HFF-Myc (cell line): ENCODE results near the gene TBC1D9B.

Source experiments
- DNase-seq: peaks from one replicate; pipeline ENCODE4 v3.0.0-alpha.2; 2011; ENCODE audit warnings: low read depth; ENCODE audit errors: extremely low read depth
- H3K4me3 ChIP-seq: replicated peaks from 2 replicates; pipeline ENCODE4 v1.5.1; 2011; ENCODE audit warnings: low read depth, mild to moderate bottlenecking, control low read depth, low read length
- CTCF ChIP-seq: IDR thresholded peaks from 2 replicates; pipeline ENCODE4 v1.5.1; 2012; ENCODE audit warnings: mild to moderate bottlenecking, low read depth, low read length, control low read depth; ENCODE audit errors: missing control alignments

The TBC1D9B gene

DNA sequence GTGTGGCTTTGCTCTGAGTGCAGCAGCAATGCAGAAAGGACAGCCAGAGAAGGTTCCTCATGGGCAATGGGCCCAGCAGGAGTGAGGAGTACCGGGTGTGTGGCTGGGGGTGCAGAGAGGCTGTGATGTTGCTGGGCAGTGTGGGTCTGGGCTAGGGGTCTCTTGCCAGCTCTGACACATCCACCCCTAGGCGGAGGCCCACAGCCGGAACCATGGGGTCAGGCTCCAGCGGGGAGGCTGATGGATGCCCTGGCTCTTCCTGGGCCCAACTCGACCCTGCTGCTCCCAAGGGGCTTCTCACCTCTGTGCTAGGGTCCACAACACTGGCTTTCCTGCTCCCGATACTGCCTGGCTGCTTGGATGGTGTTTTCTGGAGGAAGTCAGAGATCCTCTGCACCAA, 19.9 kb downstream of the TBC1D9B start:
- no peak overlapping the region for H3K4me3 ChIP-seq
- no peak for DNase-seq
- no peak for TF ChIP-seq CTCF

- DNase-seq = no peak
- no peak overlapping the region for H3K4me3 ChIP-seq
- TF ChIP-seq CTCF = no peak
These were observed 20.6 kb downstream of the TBC1D9B start for GRCh38 chr5:179887095-179887494.

- DNase-seq = no peak
- TF ChIP-seq CTCF = no peak
- no peak overlapping the region for H3K4me3 ChIP-seq
These were observed 21.3 kb downstream of the TBC1D9B start for GRCh38 chr5:179886190-179886911.

GRCh38 chr5:179885491-179886090, 22.1 kb downstream of the TBC1D9B start:
- TF ChIP-seq CTCF = no peak

DNA sequence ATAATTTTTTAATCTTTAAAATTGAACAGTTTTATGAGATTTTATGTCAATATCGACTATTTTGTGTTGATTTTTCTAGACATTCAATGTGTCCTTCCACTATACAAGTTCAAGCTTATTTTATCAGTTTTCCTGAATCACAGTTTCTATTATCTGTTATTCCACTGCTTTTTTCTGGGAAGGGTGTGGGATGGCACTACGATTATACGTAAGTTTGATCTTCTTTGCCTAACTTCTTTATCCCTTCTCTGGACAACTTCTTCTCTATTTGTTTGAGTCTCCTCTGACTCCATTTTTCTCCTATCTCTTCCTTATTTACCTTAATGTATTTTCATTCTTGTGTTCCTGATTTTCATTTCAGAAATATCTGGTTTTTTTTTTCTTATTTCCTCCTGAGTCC, 24.5 kb downstream of the TBC1D9B start:
- no peak overlapping the region for H3K4me3 ChIP-seq
- no peak for DNase-seq
- no peak for TF ChIP-seq CTCF

More at GRCh38 chr5:179885491-179886090, 22.1 kb downstream of the TBC1D9B start:
- no peak overlapping the region for H3K4me3 ChIP-seq
- no peak for DNase-seq

DNA sequence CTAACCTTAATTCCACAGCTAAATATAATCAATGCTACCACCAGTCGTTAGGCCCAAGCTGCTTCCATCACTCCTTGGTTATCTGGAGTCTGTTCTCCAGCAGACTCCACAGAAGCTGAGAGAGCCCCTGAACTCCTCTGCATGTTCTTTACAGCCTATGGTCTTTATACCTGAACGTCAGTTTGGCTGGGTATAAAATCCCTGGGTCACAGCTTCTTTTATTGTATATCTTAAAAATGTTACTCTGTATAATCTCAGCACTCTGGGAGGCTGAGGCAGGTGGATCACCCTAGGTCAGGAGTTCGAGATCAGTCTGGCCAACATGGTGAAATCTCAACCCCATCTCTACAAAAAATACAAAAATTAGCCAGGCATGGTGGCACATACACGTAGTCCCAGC, 25.4 kb downstream of the TBC1D9B start:
- DNase-seq = no peak
- no peak for TF ChIP-seq CTCF
- H3K4me3 ChIP-seq = no peak overlapping the region
